Mesenteric fat pad (tissue), 1 donor: ENCODE data around the gene WBP11. TPM values are rescaled to one million over a fixed set of nuclear protein-coding genes. Genes with fewer than 3 reads are reported as not detected.
A peak's percentile ranks its signal among the peaks of the same experiment; 100 is the strongest.

Source experiments
- DNase-seq: peaks from one replicate; pipeline ENCODE4 v3.0.0-alpha.2; 2020; ENCODE audit warnings: low spot score
- long read RNA-seq: library from polyadenylated mRNA; unstranded; transcript quantifications from one replicate; pipeline ENCODE4 v2.0.0, GENCODE V29; 2020
- total RNA-seq: library from RNA; stranded (reverse); fragmentation: NEBNext Ultra II Directional; extraction: Animal tissue kit (Norgen Biotek cat#: 25700); gene quantifications from one replicate; pipeline ENCODE4 v1.2.1, GENCODE V29; 2021
- donor health status: DM: yes; HTN: yes; CAD: no.

Gene WBP11
- total RNA-seq = 45.4 TPM
- long read RNA-seq, full-length matches to known transcripts = 2 of 21 reads
- long read RNA-seq, partial matches to known transcripts = 14 of 21 reads
- long read RNA-seq, other reads (novel, unspliced or antisense) = 5 of 21 reads

GRCh38 chr12:14803011-14803829 is at the start of gene WBP11, which contains the start of gene C12orf60:
Gene WBP11, minus strand, starts transcription at chr12:14803478. Its CDS starts 2,095 bp downstream, at chr12:14801383.
Gene C12orf60, plus strand, starts transcription at chr12:14803670. Its CDS starts 19,266 bp downstream, at chr12:14822936.
- DNase-seq = peak; percentile 93

GRCh38 chr12:14852880-14853279 is 49.6 kb upstream of the WBP11 start:
- no peak for DNase-seq

GRCh38 chr12:14850929-14851663 is 47.8 kb upstream of the WBP11 start:
- DNase-seq = no peak

GRCh38 chr12:14849661-14850060 is 46.4 kb upstream of the WBP11 start:
- no peak for DNase-seq

GRCh38 chr12:14846876-14847580 is 43.8 kb upstream of the WBP11 start:
- DNase-seq = no peak

- DNase-seq = no peak
Measured at GRCh38 chr12:14846042-14846587, 42.8 kb upstream of the WBP11 start.

- DNase-seq = no peak
Measured at GRCh38 chr12:14845350-14845750, 42.1 kb upstream of the WBP11 start.

- DNase-seq = no peak
Measured at GRCh38 chr12:14844401-14844800, 41.1 kb upstream of the WBP11 start.

GRCh38 chr12:14843425-14843887 is 40.2 kb upstream of the WBP11 start, which contains the start of gene ART4:
Gene ART4, minus strand, starts transcription at chr12:14843526. Its CDS starts 413 bp downstream, at chr12:14843113.
- DNase-seq = no peak

GRCh38 chr12:14842315-14842714 is 39.0 kb upstream of the WBP11 start:
- DNase-seq = no peak

- no peak for DNase-seq
Measured at GRCh38 chr12:14841761-14842160, 38.5 kb upstream of the WBP11 start.

- no peak for DNase-seq
Measured at GRCh38 chr12:14840616-14841015, 37.3 kb upstream of the WBP11 start.

- no peak for DNase-seq
Measured at GRCh38 chr12:14839262-14839661, 36.0 kb upstream of the WBP11 start.

GRCh38 chr12:14836336-14837210 is 33.3 kb upstream of the WBP11 start:
- no peak for DNase-seq

GRCh38 chr12:14834509-14834908 is 31.2 kb upstream of the WBP11 start:
- no peak for DNase-seq

- DNase-seq = no peak
Measured at GRCh38 chr12:14833952-14834351, 30.7 kb upstream of the WBP11 start.

- DNase-seq = no peak
Measured at GRCh38 chr12:14833336-14833735, 30.1 kb upstream of the WBP11 start.

GRCh38 chr12:14828892-14829291 is 25.6 kb upstream of the WBP11 start:
- DNase-seq = no peak

- DNase-seq = no peak
Measured at GRCh38 chr12:14827043-14827442, 23.8 kb upstream of the WBP11 start.

- DNase-seq = no peak
Measured at GRCh38 chr12:14826491-14826890, 23.2 kb upstream of the WBP11 start.
